Measurements from ENCODE around the gene HMGCS2.
A peak's percentile ranks its signal among the peaks of the same experiment; 100 is the strongest.

Gene HMGCS2

DNA sequence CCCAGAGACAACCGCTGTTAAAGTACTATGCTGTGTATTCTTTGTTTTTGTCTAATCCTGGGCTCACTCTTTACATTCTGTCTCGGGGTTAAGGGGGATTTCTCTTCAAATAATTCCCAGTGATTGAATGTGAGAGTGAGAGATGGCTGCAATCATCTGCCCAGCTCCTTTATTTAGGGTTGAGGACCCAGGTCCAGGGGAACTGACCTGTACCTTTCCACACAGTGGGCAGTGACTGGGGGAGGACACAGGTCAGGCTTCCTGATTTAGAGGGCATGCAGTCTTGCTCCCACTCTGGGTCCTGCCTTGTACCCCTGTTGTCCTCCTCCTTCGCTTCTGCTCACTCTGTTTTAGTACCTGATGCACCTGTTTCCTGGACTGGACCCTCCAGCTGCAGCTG lies 35.0 kb downstream of the HMGCS2 start:
- TF ChIP-seq, protein P1, sequence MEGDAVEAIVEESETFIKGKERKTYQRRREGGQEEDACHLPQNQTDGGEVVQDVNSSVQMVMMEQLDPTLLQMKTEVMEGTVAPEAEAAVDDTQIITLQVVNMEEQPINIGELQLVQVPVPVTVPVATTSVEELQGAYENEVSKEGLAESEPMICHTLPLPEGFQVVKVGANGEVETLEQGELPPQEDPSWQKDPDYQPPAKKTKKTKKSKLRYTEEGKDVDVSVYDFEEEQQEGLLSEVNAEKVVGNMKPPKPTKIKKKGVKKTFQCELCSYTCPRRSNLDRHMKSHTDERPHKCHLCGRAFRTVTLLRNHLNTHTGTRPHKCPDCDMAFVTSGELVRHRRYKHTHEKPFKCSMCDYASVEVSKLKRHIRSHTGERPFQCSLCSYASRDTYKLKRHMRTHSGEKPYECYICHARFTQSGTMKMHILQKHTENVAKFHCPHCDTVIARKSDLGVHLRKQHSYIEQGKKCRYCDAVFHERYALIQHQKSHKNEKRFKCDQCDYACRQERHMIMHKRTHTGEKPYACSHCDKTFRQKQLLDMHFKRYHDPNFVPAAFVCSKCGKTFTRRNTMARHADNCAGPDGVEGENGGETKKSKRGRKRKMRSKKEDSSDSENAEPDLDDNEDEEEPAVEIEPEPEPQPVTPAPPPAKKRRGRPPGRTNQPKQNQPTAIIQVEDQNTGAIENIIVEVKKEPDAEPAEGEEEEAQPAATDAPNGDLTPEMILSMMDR (IDR thresholded peaks at IDR 0.05; ENCODE audit: insufficient read depth, low read depth, low read length, missing control alignments): no peak
- DNase-seq (ENCODE audit: low read depth): no peak
- no peak overlapping the region for H3K4me3 ChIP-seq (ENCODE audit: low read depth, low read length)

DNA sequence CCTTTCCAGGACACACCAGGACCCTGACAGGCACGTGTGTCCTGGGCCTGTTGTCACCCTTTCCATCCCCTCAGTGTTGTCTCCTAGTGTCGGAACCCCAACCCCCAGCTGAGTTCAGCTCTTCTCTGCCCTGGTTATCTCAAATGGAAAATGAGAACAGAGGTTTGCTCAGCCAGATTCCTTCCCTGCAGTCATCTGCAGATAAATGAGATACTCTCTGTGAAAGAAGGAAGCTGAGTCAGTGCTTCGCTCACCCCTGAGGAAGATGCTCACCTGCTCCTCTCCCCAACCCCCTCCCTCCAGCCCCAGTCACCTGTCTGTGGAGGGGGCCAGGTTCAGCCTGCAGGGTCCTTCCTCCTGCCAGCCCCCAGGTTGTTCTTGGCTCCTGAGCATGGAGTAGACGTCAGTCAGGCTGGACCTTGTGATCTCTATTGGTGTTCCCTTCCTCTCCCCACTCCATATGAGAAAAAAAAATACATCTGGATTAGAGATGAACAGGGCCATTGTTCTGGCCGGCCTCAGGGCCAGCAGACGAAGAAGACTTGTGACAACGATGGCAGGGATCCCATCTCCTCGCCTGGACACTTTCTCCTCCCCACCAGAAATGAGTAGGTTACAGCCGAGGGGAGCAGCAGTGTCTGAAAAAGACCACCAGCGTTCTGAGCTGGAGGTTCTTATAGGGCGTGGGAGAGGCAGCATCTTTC lies 36.1 kb downstream of the HMGCS2 start:
- no peak overlapping the region for H3K4me3 ChIP-seq (ENCODE audit: low read depth, low read length)
- no peak for DNase-seq (ENCODE audit: low read depth)
- TF ChIP-seq, protein P1 (IDR thresholded peaks at IDR 0.05; ENCODE audit: insufficient read depth, low read depth, low read length, missing control alignments): no peak

DNA sequence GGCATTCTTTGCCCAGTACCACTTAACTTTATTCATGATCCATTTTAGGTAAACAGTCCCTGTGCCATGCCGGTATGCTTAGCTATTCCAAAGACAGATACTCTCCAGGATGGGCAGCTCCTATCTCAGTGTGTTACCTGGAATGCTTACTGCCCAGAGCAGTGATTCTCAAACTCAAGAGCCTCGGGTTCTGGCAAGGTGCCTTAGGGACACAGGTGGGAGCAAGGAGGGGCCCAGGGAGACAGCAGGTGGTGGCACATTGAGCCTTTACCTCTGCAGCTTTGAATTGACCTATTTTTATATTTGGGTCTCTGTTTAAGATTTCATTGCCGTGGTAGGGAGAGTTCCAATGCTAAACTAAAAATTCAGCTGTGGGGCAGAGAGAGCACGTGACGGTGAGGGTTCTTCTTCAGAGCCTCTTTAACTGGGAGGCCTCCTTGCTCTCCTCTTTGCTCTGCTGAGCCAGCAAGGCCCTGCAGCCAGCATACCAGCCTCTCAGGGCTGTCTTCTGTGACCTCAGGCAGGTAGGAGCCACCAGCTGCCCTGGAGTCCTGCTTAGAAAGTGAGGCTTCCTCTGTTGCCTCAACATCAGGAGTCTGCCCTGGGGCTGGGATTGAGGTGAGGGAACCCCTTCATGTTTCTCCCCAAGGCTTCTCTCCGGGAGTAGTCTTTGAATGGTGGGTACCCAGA lies 36.8 kb downstream of the HMGCS2 start:
- TF ChIP-seq, protein P1 (IDR thresholded peaks at IDR 0.05; ENCODE audit: insufficient read depth, low read depth, low read length, missing control alignments): no peak
- DNase-seq (ENCODE audit: low read depth): no peak
- H3K4me3 ChIP-seq (ENCODE audit: low read depth, low read length): no peak overlapping the region

DNA sequence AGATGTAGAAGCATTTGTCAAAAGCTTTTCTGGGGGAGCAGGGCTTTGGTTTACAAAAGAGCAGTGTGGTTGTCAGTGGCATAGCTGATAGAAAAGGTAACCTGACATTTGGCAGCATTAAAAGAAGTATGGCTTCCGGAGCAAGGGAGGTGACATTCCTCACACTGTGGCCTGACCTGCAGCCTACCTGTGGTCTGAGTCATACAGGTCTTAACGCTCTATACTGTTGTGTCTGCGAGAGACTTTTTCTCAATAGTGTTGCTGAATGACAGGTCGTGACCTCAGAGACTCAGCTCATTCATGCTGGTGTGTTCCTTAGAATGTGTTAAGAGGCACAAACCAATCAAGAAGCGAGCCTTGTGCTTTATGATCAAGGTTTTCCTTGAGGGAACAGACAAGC lies 37.6 kb downstream of the HMGCS2 start:
- TF ChIP-seq, protein P1 (IDR thresholded peaks at IDR 0.05; ENCODE audit: insufficient read depth, low read depth, low read length, missing control alignments): no peak
- no peak overlapping the region for H3K4me3 ChIP-seq (ENCODE audit: low read depth, low read length)
- DNase-seq (ENCODE audit: low read depth): no peak

DNA sequence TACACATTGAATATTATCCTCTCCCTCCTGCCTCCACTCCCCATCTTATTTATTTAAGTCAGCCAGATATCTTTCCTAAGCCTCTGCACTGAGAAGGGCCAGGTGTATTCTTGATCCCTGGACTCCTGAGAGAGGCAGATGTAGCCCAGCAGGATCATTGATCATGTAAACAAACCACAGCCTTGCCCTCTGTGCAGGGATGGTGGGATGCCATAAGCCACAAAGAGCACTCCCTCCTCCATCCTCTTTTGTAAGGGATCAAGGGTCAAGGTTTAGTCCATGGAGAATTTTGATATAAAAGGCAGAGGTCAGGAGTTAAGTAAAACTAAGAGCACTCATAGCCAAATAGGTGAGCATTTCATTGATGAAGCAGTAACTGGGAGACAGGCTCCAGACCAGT lies 39.7 kb downstream of the HMGCS2 start:
- H3K4me3 ChIP-seq (ENCODE audit: low read depth, low read length): no peak overlapping the region
- no peak for DNase-seq (ENCODE audit: low read depth)
- TF ChIP-seq, protein P1 (IDR thresholded peaks at IDR 0.05; ENCODE audit: insufficient read depth, low read depth, low read length, missing control alignments): no peak

DNA sequence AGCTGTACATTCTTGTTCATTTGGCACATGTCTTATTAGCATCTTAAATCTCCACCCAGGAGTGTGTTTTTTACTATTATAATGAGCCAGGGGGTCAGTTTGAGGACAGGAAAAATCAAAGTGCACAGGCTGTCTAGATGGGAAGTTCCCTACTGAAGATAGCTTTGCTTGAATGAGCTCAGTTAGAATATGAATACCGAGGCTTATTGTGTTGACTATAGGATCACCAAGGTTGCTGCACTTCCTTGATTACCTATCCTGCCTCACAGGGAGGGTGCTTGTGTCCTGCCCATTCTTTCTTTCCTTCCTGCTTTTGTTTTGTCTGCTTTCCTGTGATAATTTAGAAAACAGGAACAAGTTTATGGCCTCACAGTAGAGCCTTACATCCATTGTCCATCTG lies 40.7 kb downstream of the HMGCS2 start:
- DNase-seq (ENCODE audit: low read depth): peak; percentile 11
- TF ChIP-seq, protein P1 (IDR thresholded peaks at IDR 0.05; ENCODE audit: insufficient read depth, low read depth, low read length, missing control alignments): no peak
- H3K4me3 ChIP-seq (ENCODE audit: low read depth, low read length): no peak overlapping the region
